Measurements from ENCODE around the gene SMCO2. TPM values are rescaled to one million over a fixed set of nuclear protein-coding genes. Genes with fewer than 3 reads are reported as not detected.

Gene SMCO2
- total and polyA plus RNA-seq, 9 of the 15 experiments (the other 6 are each of a cell fraction or from before 2014, with no cell fraction given), result not detected

GRCh38 chr12:27472604-27473003 lies 26.1 kb downstream of the SMCO2 start:
- Histone ChIP-seq H3K27me3 (ENCODE audit: control insufficient read depth in 2 of 2, insufficient read depth in 2 of 2, low read length in 2 of 2) (no peaks in the 10 kb centered on the region), H3K27ac (ENCODE audit: extremely low read depth, low read depth, low read length) (no peak overlapping the region), H3K36me3 (ENCODE audit: control insufficient read depth, insufficient read depth, low read length) (no peaks in the 10 kb centered on the region), H3K4me3 (no peak overlapping the region), H3K4me1 (replicated peaks in 1 of 2; ENCODE audit: control insufficient read depth in 2 of 2, insufficient read depth in 2 of 2, low read length in 2 of 2) (no peaks in the 10 kb centered on the region), H3K9me1 (ENCODE audit: control insufficient read depth, insufficient read depth, low read length) (no peaks in the 10 kb centered on the region), H3K4me2 (ENCODE audit: insufficient read depth, low read length) (no peak overlapping the region), H3K79me2 (ENCODE audit: control insufficient read depth, insufficient read depth, low read length) (no peaks in the 10 kb centered on the region), H4K20me1 (replicated peaks; ENCODE audit: control insufficient read depth, insufficient read depth, low read length) (no peaks in the 10 kb centered on the region), H3K9me3 (replicated peaks; ENCODE audit: control insufficient read depth, insufficient read depth, low read depth, low read length) (no peaks in the 10 kb centered on the region), H2AFZ (ENCODE audit: low read depth, low read length) (no peak overlapping the region), H3K9ac (ENCODE audit: insufficient read depth in 1 of 2, low read depth in 2 of 2, low read length in 2 of 2) (no peak overlapping the region)
- WGBS (ENCODE audit: insufficient coverage, low coverage, missing lambda C conversion rate), result 0% methylated on average over 4 of the region's 4 CpGs
- no TSS peak for BruUV-seq (replicated peaks)
- intact Hi-C loops (cut with micrococcal nuclease), result no loop called here
- DNase-seq (ENCODE audit: extremely low read depth in 1 of 4, low spot score in 3 of 4) (no peak), FAIRE-seq (no peak), ATAC-seq (no peak)
- POLR2A ChIA-PET, result interaction anchor here (0.6 kb wide), 1 partner anchor 785 kb away, joined by 4 read pairs; no protein-coding TSS in a partner anchor
- CTCF ChIA-PET (ENCODE audit: low intra/inter-chr PET ratio), result no interaction called here
- in situ Hi-C loops (cut with MboI), result no loop called here
- no peak for TF ChIP-seq C11orf30 (IDR thresholded peaks at IDR 0.05; ENCODE audit: low read depth)
- no peak for TF ChIP-seq ARID4B (CRISPR knock-in tag; IDR thresholded peaks at IDR 0.05)
- no peak for TF ChIP-seq ZBTB33 (CRISPR knock-in tag; IDR thresholded peaks at IDR 0.05)
- no peak for TF ChIP-seq ZNF77 (CRISPR knock-in tag; IDR thresholded peaks at IDR 0.05)
- no peak for TF ChIP-seq RBFOX2 (IDR thresholded peaks at IDR 0.05; ENCODE audit: low read depth, low read length)
- TF ChIP-seq KHSRP (IDR thresholded peaks at IDR 0.05), result no peak
- TF ChIP-seq U2AF2 (optimal IDR thresholded peaks at IDR 0.05; ENCODE audit: low read depth, low read length), result no peak
- no peak for TF ChIP-seq CTBP1 (IDR thresholded peaks at IDR 0.05; ENCODE audit: borderline replicate concordance)
- TF ChIP-seq ZBTB1 (CRISPR knock-in tag; IDR thresholded peaks at IDR 0.05; ENCODE audit: borderline replicate concordance, low read depth), result no peak
- TF ChIP-seq EWSR1 (IDR thresholded peaks at IDR 0.05; ENCODE audit: borderline replicate concordance, low read depth, partially characterized antibody), result no peak
- no peak for TF ChIP-seq AFF1 (IDR thresholded peaks at IDR 0.05; ENCODE audit: low read depth in 1 of 2, partially characterized antibody in 2 of 2)

All from K562 (cell line).